ENCODE measurements around the gene ERG. TPM values are rescaled to one million over a fixed set of nuclear protein-coding genes. Genes with fewer than 3 reads are reported as not detected.

ERG gene
- polyA plus RNA-seq, 3 donors: 2.5 to 20.6 (median 19.6) TPM

GRCh38 chr21:38416791-38417190 lies 81.5 kb downstream of the ERG start:
- WGBS, 3 donors: 60 to 82% (median 62%) methylated on average over 10 of the region's 10 CpGs

DNA sequence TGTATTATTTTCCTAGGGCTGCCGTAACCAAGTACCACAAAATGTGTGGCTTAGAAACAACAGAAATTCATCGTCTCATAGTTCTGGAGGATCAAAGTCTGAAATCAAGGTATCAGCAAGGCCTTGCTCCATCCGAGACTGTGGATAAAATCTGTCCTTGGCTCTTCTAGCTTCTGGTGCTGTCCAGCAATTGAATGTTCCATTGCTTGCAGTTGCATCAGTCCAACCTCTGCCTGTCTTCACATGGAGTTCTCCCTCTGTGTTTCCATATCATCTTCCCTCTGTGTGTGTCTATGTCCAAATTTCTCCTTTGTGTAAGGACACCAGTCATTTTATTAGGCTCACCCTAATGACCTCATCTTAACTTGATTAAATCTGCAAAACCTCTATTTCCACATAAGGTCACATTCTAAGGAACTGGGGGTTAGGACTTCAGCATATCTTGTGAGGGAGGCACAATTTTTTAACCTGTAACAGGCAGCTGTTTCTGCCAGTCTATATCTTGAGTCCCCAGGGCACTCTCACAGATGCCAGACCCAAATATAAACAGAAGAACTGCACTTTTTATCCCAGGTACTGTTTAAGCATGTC lies 84.2 kb downstream of the ERG start:
- 69 to 95% (median 91%) methylated on average over 3 of the region's 3 CpGs for WGBS, 3 donors
- no peak overlapping the region for H3K27ac ChIP-seq (ENCODE audit: low read depth, low read length)

More at GRCh38 chr21:38416791-38417190, 81.5 kb downstream of the ERG start:
- H3K27ac ChIP-seq (ENCODE audit: low read depth, low read length): no peak overlapping the region

GRCh38 chr21:38410466-38410865 lies 87.8 kb downstream of the ERG start:
- 49 to 76% (median 54%) methylated on average over 1 of the region's 1 CpG for WGBS, 3 donors
- H3K27ac ChIP-seq (ENCODE audit: low read depth, low read length): no peak overlapping the region

GRCh38 chr21:38409907-38410306 lies 88.4 kb downstream of the ERG start:
- 49 to 70% (median 54%) methylated on average over 3 of the region's 3 CpGs for WGBS, 3 donors
- no peak overlapping the region for H3K27ac ChIP-seq (ENCODE audit: low read depth, low read length)

- H3K27ac ChIP-seq (ENCODE audit: low read depth, low read length): no peak overlapping the region
These were observed 94.1 kb downstream of the ERG start for GRCh38 chr21:38404177-38404576.

GRCh38 chr21:38402795-38403194 lies 95.5 kb downstream of the ERG start:
- WGBS, 3 donors: 54 to 64% (median 62%) methylated on average over 6 of the region's 6 CpGs
- no peak overlapping the region for H3K27ac ChIP-seq (ENCODE audit: low read depth, low read length)

More at GRCh38 chr21:38404177-38404576, 94.1 kb downstream of the ERG start:
- 42 to 55% (median 49%) methylated on average over 9 of the region's 9 CpGs for WGBS, 3 donors

DNA sequence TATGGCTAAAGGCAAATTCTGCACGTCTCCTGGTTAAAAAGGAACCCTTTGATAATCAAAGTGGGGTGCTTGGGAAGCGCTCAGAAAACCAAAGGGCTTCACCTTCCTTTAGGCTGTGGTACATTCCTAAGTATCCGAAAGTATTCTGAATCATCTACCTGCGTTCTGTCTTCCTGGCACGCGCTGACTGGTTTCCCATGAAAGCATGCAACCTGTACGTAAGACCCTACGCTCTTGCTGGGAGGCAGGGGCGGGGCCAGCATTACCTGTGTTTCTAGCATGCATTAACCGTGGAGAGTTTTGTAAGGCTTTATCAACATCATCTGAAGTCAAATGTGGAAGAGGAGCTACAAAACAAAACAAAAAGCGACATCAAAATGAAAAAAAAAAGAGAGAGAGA lies 96.0 kb downstream of the ERG start:
- no peak overlapping the region for H3K27ac ChIP-seq (ENCODE audit: low read depth, low read length)
- 68 to 90% (median 86%) methylated on average over 11 of the region's 11 CpGs for WGBS, 3 donors

- 50 to 65% (median 53%) methylated on average over 12 of the region's 12 CpGs for WGBS, 3 donors
These were observed 96.9 kb downstream of the ERG start for GRCh38 chr21:38401191-38401926.

GRCh38 chr21:38400195-38400919 lies 97.9 kb downstream of the ERG start:
- no peak overlapping the region for H3K27ac ChIP-seq (ENCODE audit: low read depth, low read length)
- 63 to 86% (median 79%) methylated on average over 13 of the region's 13 CpGs for WGBS, 3 donors

More at GRCh38 chr21:38401191-38401926, 96.9 kb downstream of the ERG start:
- no peak overlapping the region for H3K27ac ChIP-seq (ENCODE audit: low read depth, low read length)

DNA sequence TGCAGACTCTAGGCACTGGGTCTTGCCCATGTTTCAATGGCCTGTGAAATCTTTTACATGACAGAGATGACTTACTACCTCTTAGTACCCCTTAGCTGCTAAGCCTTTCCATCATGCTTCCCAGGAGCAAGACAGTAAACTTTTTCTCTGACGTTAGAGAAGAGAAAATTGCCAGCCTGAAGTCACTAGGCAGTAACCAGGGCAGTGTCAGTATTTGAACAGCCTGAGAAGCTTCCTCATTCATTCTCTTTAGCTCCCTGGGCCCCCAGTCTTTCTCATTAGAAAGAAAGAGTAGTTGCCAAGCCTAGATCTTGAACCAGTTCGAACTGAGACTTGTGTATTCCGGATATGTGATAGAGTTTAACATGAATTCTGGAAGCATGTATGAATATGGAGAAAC lies 99.2 kb downstream of the ERG start:
- H3K27ac ChIP-seq (ENCODE audit: low read depth, low read length): no peak overlapping the region
- 60 to 79% (median 73%) methylated on average over 3 of the region's 3 CpGs for WGBS, 3 donors

- WGBS, 3 donors: 80 to 94% (median 84%) methylated on average over 1 of the region's 1 CpG
These were observed 102.0 kb downstream of the ERG start for GRCh38 chr21:38396325-38396724.

DNA sequence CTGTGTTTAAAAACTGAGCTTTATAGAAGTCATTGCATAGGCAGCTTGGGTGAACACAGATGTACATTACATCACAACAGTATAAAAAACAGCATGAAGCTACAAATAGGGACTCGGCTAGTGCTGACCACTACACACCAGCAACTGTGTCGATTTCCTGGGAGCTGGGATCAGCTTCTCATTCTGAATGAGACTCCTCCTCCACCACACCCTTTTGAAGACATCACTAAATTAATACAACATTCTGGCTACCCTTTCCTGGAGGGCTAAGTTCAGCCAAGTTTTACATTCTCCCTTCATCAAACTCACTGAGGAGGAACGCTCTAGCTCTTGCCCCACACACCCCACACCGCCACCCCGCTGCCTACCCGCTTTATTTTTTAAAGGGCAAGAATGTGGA lies 102.7 kb downstream of the ERG start:
- H3K27ac ChIP-seq (ENCODE audit: low read depth, low read length): no peak overlapping the region
- 57 to 71% (median 69%) methylated on average over 6 of the region's 6 CpGs for WGBS, 3 donors

More at GRCh38 chr21:38396325-38396724, 102.0 kb downstream of the ERG start:
- no peak overlapping the region for H3K27ac ChIP-seq (ENCODE audit: low read depth, low read length)

- WGBS, 3 donors: 33 to 55% (median 48%) methylated on average over 1 of the region's 1 CpG
These were observed 105.6 kb downstream of the ERG start for GRCh38 chr21:38392661-38393060.

GRCh38 chr21:38389896-38390295 lies 108.4 kb downstream of the ERG start:
- H3K27ac ChIP-seq (ENCODE audit: low read depth, low read length): no peak overlapping the region
- WGBS, 3 donors: 73 to 86% (median 81%) methylated on average over 5 of the region's 5 CpGs

More at GRCh38 chr21:38392661-38393060, 105.6 kb downstream of the ERG start:
- H3K27ac ChIP-seq (ENCODE audit: low read depth, low read length): no peak overlapping the region

DNA sequence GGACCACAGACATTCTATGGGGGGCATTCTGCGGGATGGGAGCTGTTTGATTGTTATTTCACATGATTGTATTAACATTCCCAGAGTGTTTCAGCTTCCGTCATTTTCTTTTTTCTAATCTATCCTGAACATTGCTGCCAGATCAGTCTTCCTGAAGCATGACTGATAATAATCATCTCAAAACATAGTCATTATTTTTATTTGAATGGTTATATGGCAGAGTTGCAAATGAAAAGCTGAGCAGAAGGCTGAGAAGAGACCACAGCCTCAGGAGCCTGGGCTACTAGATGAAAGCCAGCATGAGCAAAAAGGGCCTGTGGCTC lies 109.0 kb downstream of the ERG start:
- WGBS, 3 donors: 67 to 86% (median 72%) methylated on average over 2 of the region's 2 CpGs
- no peak overlapping the region for H3K27ac ChIP-seq (ENCODE audit: low read depth, low read length)

DNA sequence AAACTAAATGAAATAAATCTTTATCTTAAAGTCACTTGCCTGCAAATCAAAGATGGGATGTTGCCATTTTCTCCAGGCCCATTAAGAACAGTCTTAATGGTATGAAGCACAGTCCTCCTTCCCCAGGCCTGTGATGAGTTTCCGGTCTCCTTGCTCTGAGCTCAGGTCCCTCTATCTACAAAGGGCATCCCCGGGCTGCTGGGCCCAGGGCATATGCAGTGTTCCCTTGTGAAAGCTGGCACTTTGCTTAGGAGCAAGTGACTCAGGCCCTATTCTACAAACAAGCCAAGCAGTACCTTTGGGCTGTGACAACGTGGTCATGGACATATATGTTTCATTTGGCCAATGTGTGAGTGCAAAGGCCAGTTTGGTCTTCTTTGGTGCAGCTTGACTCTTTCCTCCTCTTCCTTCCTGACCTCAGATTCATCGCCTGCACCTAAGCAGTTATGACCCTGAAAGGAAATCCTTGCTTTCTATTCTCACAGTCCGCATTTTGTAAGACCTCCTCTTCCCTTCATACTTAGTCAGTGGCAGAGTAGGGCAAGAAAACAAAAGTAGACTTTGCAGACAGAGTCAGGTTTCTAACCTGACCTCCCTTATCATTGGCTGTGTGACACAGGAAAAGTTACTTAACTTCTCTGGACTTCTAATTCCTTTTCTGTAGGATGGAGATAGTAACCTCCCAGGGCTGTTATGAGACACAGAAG lies 109.5 kb downstream of the ERG start:
- no peak overlapping the region for H3K27ac ChIP-seq (ENCODE audit: low read depth, low read length)
- WGBS, 3 donors: 58 to 71% (median 68%) methylated on average over 5 of the region's 5 CpGs

- H3K27ac ChIP-seq (ENCODE audit: low read depth, low read length): no peak overlapping the region
- WGBS, 3 donors: 68 to 87% (median 74%) methylated on average over 1 of the region's 1 CpG
These were observed 110.1 kb downstream of the ERG start for GRCh38 chr21:38388203-38388602.

DNA sequence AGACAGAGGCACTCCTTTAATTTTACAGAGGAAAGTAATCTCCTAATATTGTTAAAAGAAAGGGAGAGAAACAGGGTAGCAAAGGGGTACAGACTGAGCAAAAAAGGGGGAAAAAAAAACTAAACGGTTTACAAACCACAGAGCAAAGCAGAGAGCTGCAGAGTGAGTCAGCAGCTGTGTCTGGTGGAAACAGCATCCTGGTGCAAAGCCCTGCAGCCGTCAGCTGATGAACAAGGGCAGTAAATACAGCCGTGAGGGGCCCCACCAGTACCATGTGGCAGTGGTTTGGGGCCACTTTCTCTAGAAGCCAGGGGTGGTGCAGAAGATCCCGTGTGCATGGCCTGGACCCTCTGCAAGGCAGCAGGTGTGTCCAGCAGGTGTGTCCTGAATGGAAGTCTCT lies 111.3 kb downstream of the ERG start:
- 32 to 43% (median 40%) methylated on average over 4 of the region's 4 CpGs for WGBS, 3 donors

More for the DNA sequence above, 111.3 kb downstream of the ERG start:
- no peak overlapping the region for H3K27ac ChIP-seq (ENCODE audit: low read depth, low read length)
